ENCODE results near the gene KRTAP4-1. TPM values are rescaled to one million over a fixed set of nuclear protein-coding genes. Genes with fewer than 3 reads are reported as not detected.
"Not testable (repeated sequence)": the region's sequence is repeated elsewhere in the genome, so short reads cannot be mapped to it uniquely, and the experiment has no call there.

Gene KRTAP4-1
- not detected for total RNA-seq

DNA sequence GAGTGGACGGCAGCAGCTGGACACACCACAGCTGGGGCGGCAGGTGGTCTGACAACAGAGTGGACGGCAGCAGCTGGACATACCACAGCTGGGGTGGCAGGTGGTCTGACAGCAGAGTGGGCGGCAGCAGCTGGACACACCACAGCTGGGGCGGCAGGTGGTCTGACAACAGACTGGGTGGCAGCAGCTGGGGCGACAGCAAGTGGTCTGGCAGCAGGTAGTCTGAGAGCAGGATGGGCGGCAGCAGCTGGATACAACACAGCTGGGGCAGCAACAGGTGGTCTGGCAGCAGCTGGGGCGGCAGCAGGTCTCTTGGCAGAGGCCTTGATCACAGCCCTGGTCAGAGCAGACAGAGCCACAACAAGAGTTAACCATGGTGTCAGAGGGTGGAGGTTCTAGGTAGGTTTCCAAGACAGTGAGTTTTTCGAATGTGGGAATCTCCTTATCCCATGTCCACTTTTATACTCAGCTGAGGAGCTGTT is at the start of gene KRTAP4-1:
Gene KRTAP4-1 (minus strand): TSS at position 432 of the 482 bp plus-strand sequence. CDS start 57 bp downstream, at position 375.
- H3K9me3 Mint-ChIP-seq: no peaks in the 10 kb centered on the region
- H3K4me3 Mint-ChIP-seq: no peak within 1 kb of the TSS
- H3K4me1 Mint-ChIP-seq (ENCODE audit: low read depth): no peaks in the 10 kb centered on the region
- no peak for ATAC-seq
- no peaks in the 10 kb centered on the region for H3K36me3 Mint-ChIP-seq (ENCODE audit: insufficient read depth)
- peaks cover 16% of the 10 kb centered on the region for H3K27me3 Mint-ChIP-seq (ENCODE audit: low read depth)
- DNase-seq: no peak

DNA sequence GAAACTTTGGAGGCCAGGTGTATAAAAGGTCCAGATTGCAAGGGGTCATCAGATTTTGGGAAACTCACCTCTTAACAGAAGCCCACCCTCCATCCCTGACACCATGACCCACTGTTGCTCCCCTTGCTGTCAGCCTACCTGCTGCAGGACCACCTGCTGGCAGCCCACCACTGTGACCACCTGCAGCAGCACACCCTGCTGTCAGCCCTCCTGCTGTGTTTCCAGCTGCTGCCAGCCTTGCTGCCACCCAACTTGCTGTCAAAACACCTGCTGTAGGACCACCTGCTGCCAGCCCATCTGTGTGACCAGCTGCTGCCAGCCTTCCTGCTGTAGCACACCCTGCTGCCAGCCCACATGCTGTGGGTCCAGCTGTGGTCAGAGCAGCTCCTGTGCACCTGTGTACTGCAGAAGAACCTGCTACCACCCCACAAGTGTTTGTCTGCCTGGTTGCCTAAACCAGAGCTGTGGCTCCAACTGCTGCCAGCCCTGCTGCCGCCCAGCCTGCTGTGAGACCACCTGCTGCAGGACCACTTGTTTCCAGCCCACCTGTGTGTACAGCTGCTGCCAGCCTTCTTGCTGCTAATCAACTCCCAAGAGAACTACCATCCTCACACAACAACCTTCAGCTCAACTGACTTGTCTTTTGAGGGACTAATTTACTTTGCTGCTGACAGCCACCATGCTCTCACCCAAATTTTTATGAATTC is 47.8 kb upstream of the KRTAP4-1 start, which contains the start of gene KRTAP9-3:
Gene KRTAP9-3 (plus strand): TSS at position 51 of the 707 bp plus-strand sequence. CDS start 53 bp downstream, at position 104.
- not testable (repeated sequence) for H3K4me3 Mint-ChIP-seq; ATAC-seq; H3K9me3 Mint-ChIP-seq; H3K36me3 Mint-ChIP-seq (ENCODE audit: insufficient read depth); DNase-seq; H3K4me1 Mint-ChIP-seq (ENCODE audit: low read depth)
- peaks cover 13% of the 10 kb centered on the region for H3K27me3 Mint-ChIP-seq (ENCODE audit: low read depth)

- H3K36me3 Mint-ChIP-seq (ENCODE audit: insufficient read depth): no peaks in the 10 kb centered on the region
- H3K4me3 Mint-ChIP-seq: no peak overlapping the region
- H3K9me3 Mint-ChIP-seq: no peaks in the 10 kb centered on the region
Measured at GRCh38 chr17:41231731-41232130, 47.0 kb upstream of the KRTAP4-1 start.

GRCh38 chr17:41230094-41230493 is 45.4 kb upstream of the KRTAP4-1 start:
- DNase-seq: no peak
- H3K36me3 Mint-ChIP-seq (ENCODE audit: insufficient read depth): no peaks in the 10 kb centered on the region
- no peak for ATAC-seq
- no peaks in the 10 kb centered on the region for H3K9me3 Mint-ChIP-seq
- no peak overlapping the region for H3K4me3 Mint-ChIP-seq
- peaks cover 23% of the 10 kb centered on the region for H3K27me3 Mint-ChIP-seq (ENCODE audit: low read depth)
- H3K4me1 Mint-ChIP-seq (ENCODE audit: low read depth): peaks cover 3% of the 10 kb centered on the region

More at GRCh38 chr17:41231731-41232130, 47.0 kb upstream of the KRTAP4-1 start:
- H3K4me1 Mint-ChIP-seq (ENCODE audit: low read depth): peaks cover 3% of the 10 kb centered on the region
- no peak for DNase-seq
- ATAC-seq: no peak
- peaks cover 14% of the 10 kb centered on the region for H3K27me3 Mint-ChIP-seq (ENCODE audit: low read depth)

DNA sequence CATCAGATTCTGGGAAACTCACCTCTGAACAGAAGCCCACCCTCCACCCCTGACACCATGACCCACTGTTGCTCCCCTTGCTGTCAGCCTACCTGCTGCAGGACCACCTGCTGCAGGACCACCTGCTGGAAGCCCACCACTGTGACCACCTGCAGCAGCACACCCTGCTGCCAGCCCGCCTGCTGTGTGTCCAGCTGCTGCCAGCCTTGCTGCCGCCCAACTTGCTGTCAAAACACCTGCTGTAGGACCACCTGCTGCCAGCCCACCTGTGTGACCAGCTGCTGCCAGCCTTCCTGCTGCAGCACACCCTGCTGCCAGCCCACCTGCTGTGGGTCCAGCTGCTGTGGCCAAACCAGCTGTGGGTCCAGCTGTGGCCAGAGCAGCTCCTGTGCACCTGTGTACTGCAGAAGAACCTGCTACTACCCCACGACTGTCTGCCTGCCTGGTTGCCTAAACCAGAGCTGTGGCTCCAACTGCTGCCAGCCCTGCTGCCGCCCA is 41.9 kb upstream of the KRTAP4-1 start, which contains the start of gene KRTAP9-2:
Gene KRTAP9-2 (plus strand): TSS at position 51 of the 498 bp plus-strand sequence. CDS start 7 bp downstream, at position 58.
- ATAC-seq; DNase-seq; H3K4me1 Mint-ChIP-seq (ENCODE audit: low read depth); H3K36me3 Mint-ChIP-seq (ENCODE audit: insufficient read depth); H3K4me3 Mint-ChIP-seq; H3K9me3 Mint-ChIP-seq: not testable (repeated sequence)
- H3K27me3 Mint-ChIP-seq (ENCODE audit: low read depth): peaks cover 21% of the 10 kb centered on the region

DNA sequence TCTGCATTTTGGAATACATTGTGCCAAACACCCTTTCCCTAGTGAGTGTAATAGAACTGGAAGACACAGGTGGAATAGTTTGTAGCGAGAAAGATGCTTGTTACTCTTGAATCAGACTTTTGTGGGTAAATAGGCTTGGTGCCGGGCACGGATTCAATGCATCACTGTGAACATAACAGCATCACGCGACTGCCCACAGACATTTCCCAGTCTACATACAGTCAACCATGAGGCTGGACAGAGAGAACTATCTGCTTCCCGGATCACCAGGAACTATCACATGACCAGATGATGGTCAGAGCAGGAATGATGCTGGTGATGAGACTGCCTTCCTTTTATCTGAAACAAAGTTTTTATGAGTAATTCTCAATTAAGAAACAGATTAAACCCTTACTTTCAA is 41.3 kb upstream of the KRTAP4-1 start:
- Mint-ChIP-seq H3K4me3 (no peak overlapping the region), H3K9me3 (no peaks in the 10 kb centered on the region), H3K36me3 (ENCODE audit: insufficient read depth) (no peaks in the 10 kb centered on the region), H3K27me3 (ENCODE audit: low read depth) (peaks cover 21% of the 10 kb centered on the region), H3K4me1 (ENCODE audit: low read depth) (peaks cover 3% of the 10 kb centered on the region)
- ATAC-seq: no peak
- DNase-seq: no peak

GRCh38 chr17:41223821-41224220 is 39.1 kb upstream of the KRTAP4-1 start:
- ATAC-seq: no peak
- peaks cover 18% of the 10 kb centered on the region for H3K27me3 Mint-ChIP-seq (ENCODE audit: low read depth)

DNA sequence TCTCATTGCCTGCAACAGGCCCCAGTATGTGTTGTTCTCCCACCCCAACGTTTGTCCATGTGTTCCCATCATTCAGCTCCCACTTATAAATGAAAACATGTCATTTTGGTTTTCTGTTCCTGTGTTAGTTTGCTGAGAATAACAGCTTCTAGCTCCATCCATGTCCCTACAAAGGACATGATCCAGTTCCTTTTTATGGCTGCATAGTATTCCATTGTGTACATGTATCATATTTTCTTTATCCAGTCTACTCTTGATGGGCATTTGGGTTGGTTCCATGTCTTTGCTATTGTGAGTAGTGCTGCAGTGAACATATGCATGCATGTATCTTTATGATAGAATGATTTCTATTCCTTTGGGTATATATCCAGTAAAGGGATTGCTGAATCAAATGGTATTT is 31.0 kb upstream of the KRTAP4-1 start:
- Mint-ChIP-seq H3K27me3 (ENCODE audit: low read depth) (peaks cover 5% of the 10 kb centered on the region), H3K9me3 (peaks cover 5% of the 10 kb centered on the region), H3K4me1 (ENCODE audit: low read depth) (peaks cover 12% of the 10 kb centered on the region), H3K4me3 (no peak overlapping the region), H3K36me3 (ENCODE audit: insufficient read depth) (peaks cover 2% of the 10 kb centered on the region)
- DNase-seq (no peak), ATAC-seq (no peak)

More at GRCh38 chr17:41223821-41224220, 39.1 kb upstream of the KRTAP4-1 start:
- Mint-ChIP-seq H3K4me1 (ENCODE audit: low read depth) (no peaks in the 10 kb centered on the region), H3K36me3 (ENCODE audit: insufficient read depth) (peaks cover 2% of the 10 kb centered on the region), H3K4me3 (no peak overlapping the region), H3K9me3 (peaks cover 5% of the 10 kb centered on the region)
- no peak for DNase-seq

- Mint-ChIP-seq H3K36me3 (ENCODE audit: insufficient read depth) (no peaks in the 10 kb centered on the region), H3K4me3 (no peak overlapping the region), H3K9me3 (peaks cover 4% of the 10 kb centered on the region), H3K4me1 (ENCODE audit: low read depth) (peaks cover 12% of the 10 kb centered on the region), H3K27me3 (ENCODE audit: low read depth) (peaks cover 19% of the 10 kb centered on the region)
- ATAC-seq (no peak), DNase-seq (no peak)
Measured at GRCh38 chr17:41212524-41213169, 27.9 kb upstream of the KRTAP4-1 start.

GRCh38 chr17:41211845-41212466 is 27.2 kb upstream of the KRTAP4-1 start:
- peak in 1 of 2 donors; percentile 25 for ATAC-seq
- no peak overlapping the region for H3K4me3 Mint-ChIP-seq
- no peak for DNase-seq
- H3K4me1 Mint-ChIP-seq (ENCODE audit: low read depth): peaks cover 12% of the 10 kb centered on the region
- peaks cover 22% of the 10 kb centered on the region for H3K27me3 Mint-ChIP-seq (ENCODE audit: low read depth)
- H3K9me3 Mint-ChIP-seq: peaks cover 4% of the 10 kb centered on the region
- no peaks in the 10 kb centered on the region for H3K36me3 Mint-ChIP-seq (ENCODE audit: insufficient read depth)

DNA sequence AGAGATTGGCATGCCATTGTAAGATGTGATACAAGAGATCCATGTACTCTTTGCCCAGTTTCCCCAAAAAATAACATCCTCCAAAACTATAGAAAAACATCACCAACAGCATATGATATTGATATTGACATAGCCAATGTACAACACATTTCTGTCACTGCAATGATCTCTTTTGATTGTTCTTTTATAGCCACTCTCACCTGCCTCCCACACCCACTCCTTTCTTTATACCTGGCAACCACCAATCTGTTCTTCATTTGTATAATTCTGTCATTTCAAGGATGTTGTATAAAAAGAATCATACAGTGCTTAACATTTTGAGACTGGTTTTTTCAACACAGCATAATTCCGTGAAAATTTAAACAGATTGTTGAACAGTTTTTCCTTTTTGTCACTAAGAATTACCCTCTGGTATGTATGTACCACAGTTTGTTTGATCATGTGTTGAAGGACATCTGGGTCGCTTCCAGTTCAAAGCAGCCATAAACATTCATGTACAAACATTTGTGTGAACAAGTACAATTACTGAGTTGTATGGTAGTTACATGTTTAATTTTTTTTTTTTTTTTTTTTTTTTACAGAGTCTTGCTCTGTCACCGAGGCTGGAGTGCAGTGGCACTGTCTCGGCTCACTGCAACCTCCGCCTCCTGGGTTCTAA is 14.8 kb upstream of the KRTAP4-1 start:
- no peak for ATAC-seq
- H3K4me3 Mint-ChIP-seq: no peak overlapping the region
- no peaks in the 10 kb centered on the region for H3K4me1 Mint-ChIP-seq (ENCODE audit: low read depth)
- H3K9me3 Mint-ChIP-seq: no peaks in the 10 kb centered on the region
- peaks cover 10% of the 10 kb centered on the region for H3K27me3 Mint-ChIP-seq (ENCODE audit: low read depth)
- DNase-seq: no peak
- no peaks in the 10 kb centered on the region for H3K36me3 Mint-ChIP-seq (ENCODE audit: insufficient read depth)

GRCh38 chr17:41196068-41196467 is 11.4 kb upstream of the KRTAP4-1 start:
- H3K36me3 Mint-ChIP-seq (ENCODE audit: insufficient read depth): no peaks in the 10 kb centered on the region

GRCh38 chr17:41190328-41190727 is 5.6 kb upstream of the KRTAP4-1 start:
- ATAC-seq (no peak), DNase-seq (no peak)
- Mint-ChIP-seq H3K9me3 (peaks cover 3% of the 10 kb centered on the region), H3K36me3 (ENCODE audit: insufficient read depth) (no peaks in the 10 kb centered on the region), H3K4me3 (no peak overlapping the region), H3K4me1 (ENCODE audit: low read depth) (no peaks in the 10 kb centered on the region), H3K27me3 (ENCODE audit: low read depth) (peaks cover 22% of the 10 kb centered on the region)

More at GRCh38 chr17:41196068-41196467, 11.4 kb upstream of the KRTAP4-1 start:
- ATAC-seq (no peak), DNase-seq (no peak)
- peaks cover 3% of the 10 kb centered on the region for H3K9me3 Mint-ChIP-seq
- peaks cover 11% of the 10 kb centered on the region for H3K27me3 Mint-ChIP-seq (ENCODE audit: low read depth)
- H3K4me1 Mint-ChIP-seq (ENCODE audit: low read depth): no peaks in the 10 kb centered on the region
- no peak overlapping the region for H3K4me3 Mint-ChIP-seq
